Measurements from ENCODE around the gene PGRMC1.
"Not testable (repeated sequence)": the region's sequence is repeated elsewhere in the genome, so short reads cannot be mapped to it uniquely, and the experiment has no call there.

The PGRMC1 gene

GRCh38 chrX:119231936-119232445, 4.1 kb upstream of the PGRMC1 start:
- no peak for DNase-seq (ENCODE audit: low read depth in 2 of 2)

GRCh38 chrX:119235051-119235511, 1.0 kb upstream of the PGRMC1 start:
- DNase-seq (ENCODE audit: low read depth in 2 of 2) = no peak

- DNase-seq (ENCODE audit: low read depth in 2 of 2) = no peak
Observed at GRCh38 chrX:119236623-119237561, 807 bp downstream of the PGRMC1 start.

- no peak for DNase-seq (ENCODE audit: low read depth in 2 of 2)
Observed at GRCh38 chrX:119237562-119237942, 1.5 kb downstream of the PGRMC1 start.

GRCh38 chrX:119238557-119238956, 2.5 kb downstream of the PGRMC1 start:
- DNase-seq (ENCODE audit: low read depth in 2 of 2) = no peak

- no peak for DNase-seq (ENCODE audit: low read depth in 2 of 2)
Observed at GRCh38 chrX:119240356-119240755, 4.3 kb downstream of the PGRMC1 start.

- DNase-seq (ENCODE audit: low read depth in 2 of 2) = no peak
Observed at GRCh38 chrX:119247702-119248101, 11.6 kb downstream of the PGRMC1 start.

- no peak for DNase-seq (ENCODE audit: low read depth in 2 of 2)
Observed at GRCh38 chrX:119249891-119250290, 13.8 kb downstream of the PGRMC1 start.

- DNase-seq (ENCODE audit: low read depth in 2 of 2) = no peak
Observed at GRCh38 chrX:119251386-119251785, 15.3 kb downstream of the PGRMC1 start.

- DNase-seq (ENCODE audit: low read depth in 2 of 2) = no peak
Observed at GRCh38 chrX:119252716-119253115, 16.6 kb downstream of the PGRMC1 start.

- no peak for DNase-seq (ENCODE audit: low read depth in 2 of 2)
Observed at GRCh38 chrX:119266364-119266995, 30.4 kb downstream of the PGRMC1 start.

GRCh38 chrX:119267115-119267514, 31.0 kb downstream of the PGRMC1 start:
- not testable (repeated sequence) for DNase-seq (ENCODE audit: low read depth in 2 of 2)

- no peak for DNase-seq (ENCODE audit: low read depth in 2 of 2)
Observed at GRCh38 chrX:119272882-119273419, 36.9 kb downstream of the PGRMC1 start.

GRCh38 chrX:119273420-119274192, 37.5 kb downstream of the PGRMC1 start:
- DNase-seq (ENCODE audit: low read depth in 2 of 2) = peak; percentile 19 to 38

- not testable (repeated sequence) for DNase-seq (ENCODE audit: low read depth in 2 of 2)
Observed at GRCh38 chrX:119282347-119282746, 46.3 kb downstream of the PGRMC1 start.

- no peak for DNase-seq (ENCODE audit: low read depth in 2 of 2)
Observed at GRCh38 chrX:119288890-119289393, 52.9 kb downstream of the PGRMC1 start.

- DNase-seq (ENCODE audit: low read depth in 2 of 2) = no peak
Observed at GRCh38 chrX:119290476-119290875, 54.4 kb downstream of the PGRMC1 start.

GRCh38 chrX:119291246-119291645, 55.2 kb downstream of the PGRMC1 start:
- DNase-seq (ENCODE audit: low read depth in 2 of 2) = not testable (repeated sequence)

GRCh38 chrX:119292445-119292844, 56.4 kb downstream of the PGRMC1 start:
- no peak for DNase-seq (ENCODE audit: low read depth in 2 of 2)

All from stimulated activated CD8-positive, alpha-beta memory T cell treated with anti-CD3 and anti-CD28 coated beads, Interleukin-15, amount 100 ng/mL, for 48 hours (primary cell).